A549 (cell line): ENCODE measurements around the gene PXYLP1. TPM values are rescaled to one million over a fixed set of nuclear protein-coding genes. Genes with fewer than 3 reads are reported as not detected.

Source experiments
- ATAC-seq, 2 experiments: fragments of 200-7000 bp in 1 of 2; fragments of >200 bp in 1 of 2; cut with Nextera tagmentation in 1 of 2; cut with Tn5 transposase in 1 of 2; 3 replicates each; pipeline versions ENCODE4 v1.8.0 to v1.9.1; 2018 to 2020; ENCODE audit warnings: mild to moderate bottlenecking in 1 of 2, moderate library complexity in 1 of 2
- CTCF ChIA-PET: fragments of 300-600 bp; sonication (Branson Sonifier 250); formaldehyde crosslinking; extraction: SDS; loops from one replicate; lab custom pipeline; 2021; ENCODE audit warnings: antibody characterized with exemption, inconsistent platforms; lab: Yijun Ruan, JAX
- POLR2A ChIA-PET: fragments of 350-600 bp; formaldehyde crosslinking; extraction: SDS; loops from one replicate; lab custom pipeline; 2021; ENCODE audit warnings: antibody characterized with exemption, inconsistent platforms; lab: Yijun Ruan, JAX
- DNase-seq, 2 experiments: peaks; one replicate each; pipeline versions ENCODE4 v3.0.0 to v3.0.0-alpha.2; 2011 to 2016; ENCODE audit warnings: low read depth in 1 of 2, low spot score in 1 of 2
- FAIRE-seq: peaks from 2 replicates; lab custom pipeline; 2011; peaks lifted over from hg19 to GRCh38; lab: Jason Lieb, UNC
- H3K27ac ChIP-seq, 2 experiments: fragments of >200 bp; sonication (Bioruptor Twin); formaldehyde crosslinking; 3 replicates each; pipeline ENCODE4 v1.5.1; 2016 to 2017
- H3K4me1 ChIP-seq: fragments of >200 bp; sonication (Bioruptor Twin); formaldehyde crosslinking; 3 replicates; pipeline ENCODE4 v1.6.1; 2016
- H3K4me2 ChIP-seq: fragments of >200 bp; sonication (Bioruptor Twin); formaldehyde crosslinking; 3 replicates; pipeline ENCODE4 v1.6.1; 2016
- H3K4me3 ChIP-seq: fragments of >200 bp; sonication (Bioruptor Twin); formaldehyde crosslinking; 3 replicates; pipeline ENCODE4 v1.5.1; 2016
- H3K9me3 ChIP-seq: fragments of >200 bp; sonication (Bioruptor Twin); formaldehyde crosslinking; 3 replicates; pipeline ENCODE4 v1.6.1; 2016
- BCL3 ChIP-seq: fragments of >200 bp; sonication (Bioruptor Twin); formaldehyde crosslinking; IDR thresholded peaks from 3 replicates; pipeline ENCODE4 v1.6.1; 2016
- EHMT2 ChIP-seq: fragments of 200-600 bp; sonication (generic); IDR thresholded peaks from 2 replicates; pipeline ENCODE4 v1.6.1; 2016; ENCODE audit warnings: antibody characterized with exemption, low read depth, mild to moderate bottlenecking, moderate library complexity
- EP300 ChIP-seq, 2 experiments: fragments of >200 bp; sonication (Bioruptor Twin); formaldehyde crosslinking; IDR thresholded peaks; 2 replicates in 1 of 2; 3 replicates in 1 of 2; pipeline ENCODE4 v1.6.1; 2016 to 2017
- HMGXB4 ChIP-seq: fragments of 250-450 bp; sonication (Bioruptor Pico); IDR thresholded peaks from 2 replicates; pipeline ENCODE4 v1.5.0; 2021; ENCODE audit warnings: mild to moderate bottlenecking, moderate library complexity, borderline replicate concordance
- HOXA7 ChIP-seq: fragments of 250-450 bp; sonication (Bioruptor Pico); IDR thresholded peaks from 2 replicates; pipeline ENCODE4 v1.5.0; 2020; ENCODE audit warnings: mild to moderate bottlenecking, moderate library complexity
- MYC ChIP-seq: IDR thresholded peaks from 2 replicates; pipeline ENCODE4 v1.6.1; 2012; ENCODE audit warnings: mild to moderate bottlenecking, inconsistent platforms, low read length, improper control_type of control experiment, borderline replicate concordance
- NPAS2 ChIP-seq: fragments of 250-450 bp; sonication (Bioruptor Pico); IDR thresholded peaks from 2 replicates; pipeline ENCODE4 v1.8.0; 2022; ENCODE audit warnings: mild to moderate bottlenecking, moderate library complexity, borderline replicate concordance
- RAD21 ChIP-seq, 2 experiments: fragments of >200 bp in 1 of 2; sonication (Bioruptor Twin) in 1 of 2; formaldehyde crosslinking in 1 of 2; IDR thresholded peaks in 1 of 2; conservative IDR thresholded peaks in 1 of 2; 2 replicates in 1 of 2; 3 replicates in 1 of 2; pipeline ENCODE4 v1.6.1; 2012 to 2018; ENCODE audit warnings: inconsistent platforms in 1 of 2
- RFX5 ChIP-seq: fragments of 450-650 bp; IDR thresholded peaks from 2 replicates; pipeline ENCODE4 v1.7.1; 2014; ENCODE audit warnings: antibody characterized with exemption, mild to moderate bottlenecking, moderate library complexity
- RNF2 ChIP-seq: fragments of 200-600 bp; sonication (generic); IDR thresholded peaks from 2 replicates; pipeline ENCODE4 v1.6.1; 2016; ENCODE audit warnings: low read depth, mild to moderate bottlenecking, antibody characterized with exemption, moderate library complexity, borderline replicate concordance
- SMC3 ChIP-seq: fragments of >200 bp; sonication (Bioruptor Twin); formaldehyde crosslinking; IDR thresholded peaks from 3 replicates; pipeline ENCODE4 v1.6.1; 2018; ENCODE audit warnings: inconsistent platforms
- ZC3H11A ChIP-seq: fragments of 450-650 bp; IDR thresholded peaks from 2 replicates; pipeline ENCODE4 v1.6.1; 2014; ENCODE audit warnings: antibody characterized with exemption, mild to moderate bottlenecking
- WGBS: methylation state at CpG from one replicate; pipeline ENCODE4 v1.1.6; 2017; ENCODE audit errors: missing lambda C conversion rate; 5-methylcytosine and 5-hydroxymethylcytosine counted together
- polyA plus RNA-seq, 4 experiments: library from polyadenylated mRNA; depleted of rRNA in 3 of 4; stranded (reverse); fragments of >200 nt; fragmentation: RNase III in 1 of 4; extraction: RNeasy Plus Mini Kit Qiagen cat#74134 plus additional on column Dnase treatment in 1 of 4; gene quantifications; 2 replicates in 3 of 4; 3 replicates in 1 of 4; pipeline ENCODE4 v1.2.3, GENCODE V29; 2011 to 2017
- TF ChIP-seq, protein P1 (sequence below): fragments of 250-450 bp; sonication (Bioruptor Pico); IDR thresholded peaks from 2 replicates; pipeline ENCODE4 v1.5.0; 2020; ENCODE audit warnings: low read depth, mild to moderate bottlenecking, moderate library complexity
- TF ChIP-seq, protein P2 (sequence below): fragments of >200 bp; sonication (Bioruptor Twin); formaldehyde crosslinking; IDR thresholded peaks from 3 replicates; pipeline ENCODE4 v1.5.1; 2016

PXYLP1 gene
- polyA plus RNA-seq, 2 of the 4 experiments (the other 2 are of a cell fraction) = 8.0 to 11.7 TPM

- no peak for TF ChIP-seq NPAS2 (CRISPR knock-in tag)
- TF ChIP-seq EP300 (IDR thresholded peaks at IDR 0.05) = no peak
- no peak for TF ChIP-seq SMC3
- no peak for TF ChIP-seq EHMT2
- no peak for TF ChIP-seq ZC3H11A
- TF ChIP-seq, protein P1, sequence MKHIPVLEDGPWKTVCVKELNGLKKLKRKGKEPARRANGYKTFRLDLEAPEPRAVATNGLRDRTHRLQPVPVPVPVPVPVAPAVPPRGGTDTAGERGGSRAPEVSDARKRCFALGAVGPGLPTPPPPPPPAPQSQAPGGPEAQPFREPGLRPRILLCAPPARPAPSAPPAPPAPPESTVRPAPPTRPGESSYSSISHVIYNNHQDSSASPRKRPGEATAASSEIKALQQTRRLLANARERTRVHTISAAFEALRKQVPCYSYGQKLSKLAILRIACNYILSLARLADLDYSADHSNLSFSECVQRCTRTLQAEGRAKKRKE (CRISPR knock-in tag) = no peak
These were observed 45.8 kb downstream of the PXYLP1 start (continued) for GRCh38 chr3:141277451-141277850.

DNA sequence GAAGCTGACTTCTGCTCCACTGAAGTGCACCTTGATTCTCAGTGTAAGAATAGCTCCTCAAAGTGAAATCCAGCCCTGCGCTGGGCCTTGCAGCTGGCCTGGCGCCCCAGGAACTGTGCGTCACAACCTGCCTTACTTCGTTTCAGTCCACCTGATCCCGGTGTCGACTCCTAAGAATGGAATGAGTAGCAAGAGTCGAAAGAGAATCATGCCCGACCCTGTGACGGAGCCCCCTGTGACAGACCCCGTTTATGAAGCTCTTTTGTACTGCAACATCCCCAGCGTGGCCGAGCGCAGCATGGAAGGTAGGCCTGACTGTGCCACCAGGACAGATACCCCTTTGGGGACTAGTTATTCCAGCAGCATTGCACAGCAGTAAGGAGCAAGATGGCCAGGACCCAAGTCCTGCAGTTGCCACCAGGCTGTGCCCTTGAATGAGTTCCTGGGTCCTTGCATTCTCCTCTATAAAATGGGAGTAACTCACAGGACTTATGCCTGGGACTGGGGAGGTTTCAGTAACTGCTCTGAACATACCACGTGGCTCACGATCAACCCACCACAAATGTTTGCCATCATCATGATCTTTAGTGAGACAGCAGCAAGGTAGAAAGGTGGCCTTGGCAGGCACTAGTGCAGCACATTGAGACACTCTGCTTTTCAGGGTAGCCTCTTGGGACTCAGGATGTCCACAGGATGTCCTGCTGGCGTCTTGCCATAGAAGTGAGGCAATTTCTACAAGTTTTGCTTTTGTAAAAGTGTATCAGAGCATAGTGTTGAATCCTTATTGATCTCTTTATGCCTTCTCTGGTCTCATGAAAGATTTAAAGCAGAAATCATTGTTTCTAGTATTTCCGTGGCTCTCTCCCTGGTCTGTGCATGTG, 46.8 kb downstream of the PXYLP1 start:
- Histone ChIP-seq H3K27ac (no peak overlapping the region; a peak in 1 of 6 replicates), H3K4me1 (peaks cover 17% of the 10 kb centered on the region), H3K4me2 (no peak overlapping the region), H3K4me3 (no peak overlapping the region), H3K9me3 (no peaks in the 10 kb centered on the region)
- DNase-seq (no peak), ATAC-seq (peak in 1 of 2 experiments; percentile 25; a peak in 1 of 6 replicates), FAIRE-seq (no peak)
- WGBS = 85% methylated on average over 17 of the region's 17 CpGs
- CTCF ChIA-PET = interaction anchor here (0.7 to 2.5 kb wide), 13 partner anchors 8 to 372 kb away, joined by 3 to 8 read pairs (median 3); partner anchors contain the start of gene PXYLP1
- TF ChIP-seq BCL3 (no peak), RNF2 (no peak)
- POLR2A ChIA-PET = interaction anchor here (1.0 kb wide), 1 partner anchor 47 kb away, joined by 3 read pairs; the partner anchor contains the start of gene PXYLP1

DNA sequence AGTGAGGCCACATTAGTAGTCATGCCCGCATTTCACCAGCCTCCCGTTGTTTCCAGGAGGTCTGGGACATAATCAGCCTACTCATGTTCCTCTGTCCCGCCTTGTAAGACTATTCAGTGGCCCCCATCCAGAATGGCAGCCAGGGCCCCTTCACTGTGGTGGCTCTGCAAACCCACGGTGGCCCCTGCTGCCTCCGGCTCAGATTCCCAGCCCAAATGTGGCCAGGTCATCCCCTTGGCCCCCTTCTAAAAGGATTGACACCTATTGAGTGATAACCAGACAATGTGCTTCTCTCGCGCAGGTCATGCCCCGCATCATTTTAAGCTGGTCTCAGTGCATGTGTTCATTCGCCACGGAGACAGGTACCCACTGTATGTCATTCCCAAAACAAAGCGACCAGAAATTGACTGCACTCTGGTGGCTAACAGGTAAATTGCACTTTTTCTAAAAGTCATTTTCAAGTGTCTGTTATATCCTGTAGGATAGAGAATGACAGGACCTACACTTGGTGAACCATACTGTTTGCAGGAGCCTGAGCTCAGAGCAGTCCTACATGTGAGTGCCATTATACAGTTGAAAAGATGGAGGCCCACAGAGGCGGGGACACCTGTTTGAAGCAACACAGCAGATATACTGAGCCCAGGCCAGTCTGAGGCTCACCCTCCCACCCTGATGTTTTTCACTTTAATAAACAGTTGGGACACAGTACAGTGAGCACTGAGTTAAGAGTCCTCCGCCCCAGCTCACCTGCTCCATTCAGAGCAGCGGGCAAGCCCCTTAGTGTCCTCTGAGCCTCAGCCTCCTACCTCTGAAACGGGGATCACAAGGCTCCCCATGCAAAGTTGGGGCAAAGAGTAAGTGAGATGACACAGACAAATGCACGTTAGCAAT, 47.7 kb downstream of the PXYLP1 start:
- peak; percentile 78 to 89 for ATAC-seq
- H3K4me1 ChIP-seq = peaks cover 17% of the 10 kb centered on the region
- ChIA-PET CTCF (interaction anchor here (0.7 to 2.5 kb wide), 12 partner anchors 8 to 371 kb away, joined by 3 to 8 read pairs (median 4); partner anchors contain the start of gene PXYLP1), POLR2A (interaction anchor here (1.0 kb wide), 1 partner anchor 48 kb away, joined by 3 read pairs; the partner anchor contains the start of gene PXYLP1)
- TF ChIP-seq MYC (no peak), HOXA7 (CRISPR knock-in tag) (no peak), SMC3 (peak; percentile 57), HMGXB4 (CRISPR knock-in tag) (no peak), RFX5 (no peak), RAD21 (conservative IDR thresholded peaks at IDR 0.05 in 1 of 2, IDR thresholded peaks at IDR 0.05 in 1 of 2) (peak; percentile 47 to 66)
- TF ChIP-seq, protein P2, sequence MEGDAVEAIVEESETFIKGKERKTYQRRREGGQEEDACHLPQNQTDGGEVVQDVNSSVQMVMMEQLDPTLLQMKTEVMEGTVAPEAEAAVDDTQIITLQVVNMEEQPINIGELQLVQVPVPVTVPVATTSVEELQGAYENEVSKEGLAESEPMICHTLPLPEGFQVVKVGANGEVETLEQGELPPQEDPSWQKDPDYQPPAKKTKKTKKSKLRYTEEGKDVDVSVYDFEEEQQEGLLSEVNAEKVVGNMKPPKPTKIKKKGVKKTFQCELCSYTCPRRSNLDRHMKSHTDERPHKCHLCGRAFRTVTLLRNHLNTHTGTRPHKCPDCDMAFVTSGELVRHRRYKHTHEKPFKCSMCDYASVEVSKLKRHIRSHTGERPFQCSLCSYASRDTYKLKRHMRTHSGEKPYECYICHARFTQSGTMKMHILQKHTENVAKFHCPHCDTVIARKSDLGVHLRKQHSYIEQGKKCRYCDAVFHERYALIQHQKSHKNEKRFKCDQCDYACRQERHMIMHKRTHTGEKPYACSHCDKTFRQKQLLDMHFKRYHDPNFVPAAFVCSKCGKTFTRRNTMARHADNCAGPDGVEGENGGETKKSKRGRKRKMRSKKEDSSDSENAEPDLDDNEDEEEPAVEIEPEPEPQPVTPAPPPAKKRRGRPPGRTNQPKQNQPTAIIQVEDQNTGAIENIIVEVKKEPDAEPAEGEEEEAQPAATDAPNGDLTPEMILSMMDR = peak; percentile 57
- no peaks in the 10 kb centered on the region for H3K9me3 ChIP-seq
- no peak overlapping the region for H3K27ac ChIP-seq
- peak; percentile 41 to 50 for DNase-seq
- H3K4me3 ChIP-seq = no peak overlapping the region
- peak; percentile 67 for FAIRE-seq
- H3K4me2 ChIP-seq = no peak overlapping the region
- 36% methylated on average over 16 of the region's 16 CpGs for WGBS
